ENCODE measurements around the gene PCDH10.

DNA sequence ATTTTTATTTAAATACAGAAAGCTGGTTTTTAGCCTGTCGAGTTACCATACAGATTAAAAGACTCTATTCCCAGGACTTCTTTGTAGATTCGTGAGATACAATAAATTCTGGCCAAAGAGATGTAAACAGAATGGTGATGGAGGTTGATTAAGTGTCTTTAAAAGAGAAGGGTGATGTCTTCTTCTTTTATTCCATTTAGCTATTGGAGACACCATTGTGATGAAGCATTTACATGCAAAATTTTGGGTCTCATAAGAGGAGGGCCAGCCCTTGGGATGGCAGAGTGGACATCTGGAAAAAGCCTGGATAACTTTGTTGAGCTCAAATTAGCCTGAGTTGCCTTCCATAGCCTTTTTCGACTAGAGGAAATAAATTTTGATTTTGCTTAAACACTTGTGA is 21.6 kb upstream of the PCDH10 start:
- TF ChIP-seq, protein P1, sequence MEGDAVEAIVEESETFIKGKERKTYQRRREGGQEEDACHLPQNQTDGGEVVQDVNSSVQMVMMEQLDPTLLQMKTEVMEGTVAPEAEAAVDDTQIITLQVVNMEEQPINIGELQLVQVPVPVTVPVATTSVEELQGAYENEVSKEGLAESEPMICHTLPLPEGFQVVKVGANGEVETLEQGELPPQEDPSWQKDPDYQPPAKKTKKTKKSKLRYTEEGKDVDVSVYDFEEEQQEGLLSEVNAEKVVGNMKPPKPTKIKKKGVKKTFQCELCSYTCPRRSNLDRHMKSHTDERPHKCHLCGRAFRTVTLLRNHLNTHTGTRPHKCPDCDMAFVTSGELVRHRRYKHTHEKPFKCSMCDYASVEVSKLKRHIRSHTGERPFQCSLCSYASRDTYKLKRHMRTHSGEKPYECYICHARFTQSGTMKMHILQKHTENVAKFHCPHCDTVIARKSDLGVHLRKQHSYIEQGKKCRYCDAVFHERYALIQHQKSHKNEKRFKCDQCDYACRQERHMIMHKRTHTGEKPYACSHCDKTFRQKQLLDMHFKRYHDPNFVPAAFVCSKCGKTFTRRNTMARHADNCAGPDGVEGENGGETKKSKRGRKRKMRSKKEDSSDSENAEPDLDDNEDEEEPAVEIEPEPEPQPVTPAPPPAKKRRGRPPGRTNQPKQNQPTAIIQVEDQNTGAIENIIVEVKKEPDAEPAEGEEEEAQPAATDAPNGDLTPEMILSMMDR (IDR thresholded peaks at IDR 0.05) = no peak
- TF ChIP-seq POLR2A (IDR thresholded peaks at IDR 0.05) = no peak
